ENCODE results near the gene OPN3. TPM values are rescaled to one million over a fixed set of nuclear protein-coding genes. Genes with fewer than 3 reads are reported as not detected.

OPN3 gene
- total RNA-seq, 4 donors from 2014 or later: 10.9 to 20.0 (median 12.8) TPM

- TF ChIP-seq, protein P1, sequence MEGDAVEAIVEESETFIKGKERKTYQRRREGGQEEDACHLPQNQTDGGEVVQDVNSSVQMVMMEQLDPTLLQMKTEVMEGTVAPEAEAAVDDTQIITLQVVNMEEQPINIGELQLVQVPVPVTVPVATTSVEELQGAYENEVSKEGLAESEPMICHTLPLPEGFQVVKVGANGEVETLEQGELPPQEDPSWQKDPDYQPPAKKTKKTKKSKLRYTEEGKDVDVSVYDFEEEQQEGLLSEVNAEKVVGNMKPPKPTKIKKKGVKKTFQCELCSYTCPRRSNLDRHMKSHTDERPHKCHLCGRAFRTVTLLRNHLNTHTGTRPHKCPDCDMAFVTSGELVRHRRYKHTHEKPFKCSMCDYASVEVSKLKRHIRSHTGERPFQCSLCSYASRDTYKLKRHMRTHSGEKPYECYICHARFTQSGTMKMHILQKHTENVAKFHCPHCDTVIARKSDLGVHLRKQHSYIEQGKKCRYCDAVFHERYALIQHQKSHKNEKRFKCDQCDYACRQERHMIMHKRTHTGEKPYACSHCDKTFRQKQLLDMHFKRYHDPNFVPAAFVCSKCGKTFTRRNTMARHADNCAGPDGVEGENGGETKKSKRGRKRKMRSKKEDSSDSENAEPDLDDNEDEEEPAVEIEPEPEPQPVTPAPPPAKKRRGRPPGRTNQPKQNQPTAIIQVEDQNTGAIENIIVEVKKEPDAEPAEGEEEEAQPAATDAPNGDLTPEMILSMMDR (IDR thresholded peaks at IDR 0.05): no peak
- no peak for ATAC-seq (ENCODE audit: low FRiP score)
- DNase-seq (ENCODE audit: low spot score): no peak
Observed at GRCh38 chr1:241591736-241592135, 48.4 kb downstream of the OPN3 start.

DNA sequence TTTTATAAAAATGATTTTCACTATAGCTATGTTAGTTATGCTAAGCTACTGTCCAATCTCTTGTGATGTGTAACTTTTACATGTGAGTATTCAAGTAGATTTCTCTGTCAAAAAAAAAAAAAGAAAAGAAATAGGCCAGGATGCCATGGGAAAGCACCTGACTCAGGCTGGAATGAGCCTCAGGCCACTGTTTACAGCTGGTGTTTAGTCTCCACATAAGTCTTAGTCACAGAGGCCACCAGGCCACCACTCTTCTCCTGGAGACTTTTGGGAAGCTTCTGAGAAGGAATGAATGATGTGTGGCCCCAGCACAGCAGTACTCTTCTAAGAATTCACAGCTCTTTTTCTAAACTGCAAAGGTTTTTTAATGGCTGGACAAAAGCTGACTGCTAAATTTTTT is 48.9 kb downstream of the OPN3 start:
- no peak for ATAC-seq (ENCODE audit: low FRiP score)

GRCh38 chr1:241590719-241591118 is 49.5 kb downstream of the OPN3 start:
- TF ChIP-seq, protein P1 (IDR thresholded peaks at IDR 0.05): no peak
- ATAC-seq (ENCODE audit: low FRiP score): no peak
- no peak for DNase-seq (ENCODE audit: low spot score)

More for the DNA sequence above, 48.9 kb downstream of the OPN3 start:
- no peak for DNase-seq (ENCODE audit: low spot score)
- TF ChIP-seq, protein P1 (IDR thresholded peaks at IDR 0.05): no peak

DNA sequence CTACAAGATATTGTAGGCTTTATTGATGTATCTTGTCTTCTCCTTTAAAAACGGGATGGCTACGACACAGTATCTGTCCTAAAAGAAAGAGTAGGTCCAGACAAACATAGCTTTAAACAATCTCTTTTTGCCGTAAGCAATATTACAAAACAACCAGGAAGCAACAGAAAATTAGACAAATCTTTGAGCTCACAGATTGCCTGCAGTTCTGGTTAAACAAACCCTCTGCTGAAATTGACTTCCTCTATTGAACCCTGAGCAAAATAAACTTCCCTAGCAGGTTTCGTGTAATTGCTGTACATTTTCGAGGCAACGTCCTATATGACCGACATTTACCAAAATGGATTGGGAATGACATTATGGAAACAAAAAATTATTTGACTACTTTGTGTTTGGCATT is 50.6 kb downstream of the OPN3 start:
- TF ChIP-seq, protein P1 (IDR thresholded peaks at IDR 0.05): no peak
- DNase-seq (ENCODE audit: low spot score): no peak
- ATAC-seq (ENCODE audit: low FRiP score): no peak

DNA sequence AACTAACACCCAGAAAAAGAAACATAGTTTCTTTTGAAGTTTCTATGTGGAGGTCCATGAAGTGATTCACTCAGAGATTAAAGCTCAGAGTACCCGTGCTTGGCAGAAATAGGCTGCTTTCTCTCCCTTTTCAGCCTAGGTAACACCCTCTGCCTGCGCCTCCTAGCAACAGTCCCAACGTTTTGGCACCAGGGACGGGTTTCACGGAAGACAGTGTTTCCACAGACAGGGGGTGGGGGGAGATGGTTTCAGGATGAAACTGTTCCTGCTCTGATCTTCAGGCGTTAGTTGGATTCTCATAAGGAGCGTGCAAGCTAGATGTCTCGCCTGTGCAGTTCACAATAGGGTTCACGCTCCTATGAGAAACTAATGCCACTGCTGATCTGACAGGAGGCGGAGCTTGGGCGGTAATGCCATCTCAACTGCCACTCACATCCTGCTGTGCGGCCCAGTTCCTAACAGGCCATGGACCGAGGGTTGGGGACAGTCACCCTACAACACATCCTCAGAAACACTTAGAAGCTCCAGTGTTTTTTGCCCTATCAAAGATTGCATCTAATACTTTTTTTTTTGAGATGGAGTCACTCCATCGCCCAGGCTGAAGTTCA is 53.2 kb downstream of the OPN3 start:
- ATAC-seq (ENCODE audit: low FRiP score) (no peak), DNase-seq (ENCODE audit: low spot score) (no peak)
- TF ChIP-seq, protein P1 (IDR thresholded peaks at IDR 0.05): no peak

- ATAC-seq (ENCODE audit: low FRiP score): no peak
- no peak for DNase-seq (ENCODE audit: low spot score)
- TF ChIP-seq, protein P1 (IDR thresholded peaks at IDR 0.05): no peak
Observed at GRCh38 chr1:241582921-241583321, 57.2 kb downstream of the OPN3 start.

GRCh38 chr1:241579434-241579833 is 60.7 kb downstream of the OPN3 start:
- ATAC-seq (ENCODE audit: low FRiP score) (no peak), DNase-seq (ENCODE audit: low spot score) (no peak)
- TF ChIP-seq, protein P1 (IDR thresholded peaks at IDR 0.05): no peak

Data from omental fat pad (tissue), 4 donors.